ENCODE measurements around the gene CTBP1.

- no peak for TF ChIP-seq POLR2A (IDR thresholded peaks at IDR 0.05; ENCODE audit: extremely low read depth, insufficient read length)
- no peak for TF ChIP-seq CTCF (IDR thresholded peaks at IDR 0.05; ENCODE audit: low read depth, low read length)
- TF ChIP-seq MAX (IDR thresholded peaks at IDR 0.05; ENCODE audit: low read depth, low read length): no peak
- TF ChIP-seq MYC (IDR thresholded peaks at IDR 0.05; ENCODE audit: low read depth, low read length): no peak
Observed at GRCh38 chr4:1276984-1277383, 28.1 kb upstream of the CTBP1 start.

Measured in NB4 (cell line).